Panc1 (cell line): ENCODE data around the gene GADD45G. TPM values are rescaled to one million over a fixed set of nuclear protein-coding genes. Genes with fewer than 3 reads are reported as not detected.

Experiments
- ATAC-seq: fragments of 200-7000 bp; cut with Tn5 transposase; 2 replicates; pipeline ENCODE4 v1.9.1; 2020; ENCODE audit warnings: mild to moderate bottlenecking, moderate library complexity
- BruUV-seq: library from RNA; stranded (reverse); fragments of 400-500 nt; replicated peaks from 2 replicates; lab custom pipeline; 2021; lab: Mats Ljungman, UMichigan
- CTCF ChIA-PET: fragments of 300-600 bp; sonication (Branson Sonifier 250); formaldehyde crosslinking; loops from one replicate; lab custom pipeline; 2022; ENCODE audit warnings: antibody characterized with exemption; lab: Charles Lee
- POLR2A ChIA-PET: fragments of 300-600 bp; sonication (Branson Sonifier 250); formaldehyde crosslinking; loops from one replicate; lab custom pipeline; 2022; ENCODE audit warnings: antibody characterized with exemption; lab: Charles Lee
- DNase-seq: peaks from one replicate; pipeline ENCODE4 v3.0.0-alpha.2; 2010; ENCODE audit warnings: low read depth, low spot score
- H3K27ac ChIP-seq: 2 replicates; pipeline ENCODE4 v1.5.1; 2011; ENCODE audit warnings: mild to moderate bottlenecking, low read length, inconsistent platforms
- H3K27me3 ChIP-seq: fragments of 200-500 bp; sonication (Bioruptor generic); 2 replicates; pipeline ENCODE4 v1.6.0; 2014; ENCODE audit warnings: low read length, inconsistent platforms; ENCODE audit not compliant: control insufficient read depth, insufficient read depth
- H3K36me3 ChIP-seq: fragments of 200-500 bp; sonication (Bioruptor generic); 2 replicates; pipeline ENCODE4 v1.5.1; 2014; ENCODE audit warnings: inconsistent platforms, mild to moderate bottlenecking, low read length, moderate library complexity; ENCODE audit not compliant: control insufficient read depth, insufficient read depth
- H3K4me1 ChIP-seq: 2 replicates; pipeline ENCODE4 v1.5.1; 2011; ENCODE audit warnings: inconsistent platforms, mild to moderate bottlenecking, low read length, moderate library complexity; ENCODE audit not compliant: control insufficient read depth, insufficient read depth
- H3K4me3 ChIP-seq, 2 experiments: 2 replicates each; pipeline ENCODE4 v1.5.1; 2011 to 2012; ENCODE audit warnings: low read depth in 2 of 2, low read length in 2 of 2, mild to moderate bottlenecking in 2 of 2, inconsistent platforms in 1 of 2, moderate library complexity in 1 of 2
- H3K9me3 ChIP-seq: fragments of 200-500 bp; sonication (Bioruptor generic); 2 replicates; pipeline ENCODE4 v1.5.1; 2014; ENCODE audit warnings: low read depth, mild to moderate bottlenecking, inconsistent platforms, low read length, moderate library complexity; ENCODE audit not compliant: control insufficient read depth, insufficient read depth
- POLR2AphosphoS5 ChIP-seq: IDR thresholded peaks from 2 replicates; pipeline ENCODE4 v1.6.1; 2012; ENCODE audit warnings: mild to moderate bottlenecking, low read depth, low read length, moderate library complexity
- SIN3A ChIP-seq: IDR thresholded peaks from 2 replicates; pipeline ENCODE4 v1.6.1; 2012; ENCODE audit warnings: low read depth, mild to moderate bottlenecking, low read length, moderate library complexity, borderline replicate concordance; ENCODE audit not compliant: insufficient read depth
- TCF7L2 ChIP-seq: IDR thresholded peaks from 2 replicates; pipeline ENCODE4 v1.6.1; 2011; ENCODE audit warnings: mild to moderate bottlenecking, low read depth, low read length, inconsistent platforms
- in situ Hi-C: cut with HindIII; loops from 2 replicates; pipeline ENCODE4 v1.10.0; 2016; ENCODE audit warnings: low sequenced_read_pairs, low pct_unique_long_range_greater_than_20kb
- intact Hi-C: fragments of 100-400 bp; cut with micrococcal nuclease; formaldehyde crosslinking; loops from one replicate; pipeline ENCODE4 v1.10.0; 2022; ENCODE audit not compliant: unreplicated experiment
- total RNA-seq: library from RNA; stranded (reverse); gene quantifications from one replicate; pipeline ENCODE4 v1.2.1, GENCODE V29; 2021; ENCODE audit not compliant: unreplicated experiment
- TF ChIP-seq, protein P1 (sequence below): fragments of 450-650 bp; IDR thresholded peaks from 2 replicates; pipeline ENCODE4 v1.5.1; 2017; ENCODE audit warnings: mild to moderate bottlenecking
- TF ChIP-seq, protein P2 (sequence below), 2 experiments: IDR thresholded peaks; 2 replicates each; pipeline ENCODE4 v1.6.1; 2011 to 2012; ENCODE audit warnings: low read depth in 2 of 2, control low read depth in 1 of 2, low read length in 1 of 2, mild to moderate bottlenecking in 1 of 2, moderate library complexity in 1 of 2; ENCODE audit not compliant: insufficient read depth in 1 of 2

Gene GADD45G
- total RNA-seq, 1 experiment from 2014 or later = 1.2 TPM

DNA sequence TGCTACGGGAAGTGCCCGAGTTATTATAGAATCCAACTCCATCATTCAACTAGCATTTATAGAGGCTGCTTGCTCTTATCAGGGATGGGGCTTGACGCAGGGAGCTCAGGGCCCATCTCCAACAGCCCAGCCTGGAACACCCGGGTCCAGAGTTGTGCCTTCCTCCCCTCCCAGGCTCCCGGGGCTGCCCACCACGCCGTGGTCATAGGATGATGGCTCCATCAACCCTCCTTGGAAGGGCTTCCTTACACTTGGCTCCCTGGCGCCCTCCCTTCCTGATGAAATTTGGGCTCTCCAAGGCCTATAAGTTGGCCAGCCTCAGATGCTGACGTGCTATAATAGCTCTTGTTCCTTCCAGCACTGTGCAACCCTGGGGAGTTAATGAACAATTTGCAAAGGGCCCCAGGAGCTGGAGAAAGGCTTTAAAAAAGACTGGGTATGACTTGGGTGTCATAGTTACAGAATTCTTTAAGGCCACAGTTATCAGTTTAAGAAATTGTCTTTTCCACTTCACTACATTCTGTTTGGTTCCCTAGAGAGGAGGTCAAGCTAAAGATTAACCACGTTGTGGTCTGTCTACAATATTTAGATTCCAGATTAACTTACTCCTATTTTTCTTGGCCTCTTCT is 42.5 kb upstream of the GADD45G start:
- ChIA-PET POLR2A (no interaction called here), CTCF (no interaction called here)
- DNase-seq (no peak), ATAC-seq (no peak)
- no peaks in the 10 kb centered on the region for H3K9me3 ChIP-seq
- TF ChIP-seq, protein P1, sequence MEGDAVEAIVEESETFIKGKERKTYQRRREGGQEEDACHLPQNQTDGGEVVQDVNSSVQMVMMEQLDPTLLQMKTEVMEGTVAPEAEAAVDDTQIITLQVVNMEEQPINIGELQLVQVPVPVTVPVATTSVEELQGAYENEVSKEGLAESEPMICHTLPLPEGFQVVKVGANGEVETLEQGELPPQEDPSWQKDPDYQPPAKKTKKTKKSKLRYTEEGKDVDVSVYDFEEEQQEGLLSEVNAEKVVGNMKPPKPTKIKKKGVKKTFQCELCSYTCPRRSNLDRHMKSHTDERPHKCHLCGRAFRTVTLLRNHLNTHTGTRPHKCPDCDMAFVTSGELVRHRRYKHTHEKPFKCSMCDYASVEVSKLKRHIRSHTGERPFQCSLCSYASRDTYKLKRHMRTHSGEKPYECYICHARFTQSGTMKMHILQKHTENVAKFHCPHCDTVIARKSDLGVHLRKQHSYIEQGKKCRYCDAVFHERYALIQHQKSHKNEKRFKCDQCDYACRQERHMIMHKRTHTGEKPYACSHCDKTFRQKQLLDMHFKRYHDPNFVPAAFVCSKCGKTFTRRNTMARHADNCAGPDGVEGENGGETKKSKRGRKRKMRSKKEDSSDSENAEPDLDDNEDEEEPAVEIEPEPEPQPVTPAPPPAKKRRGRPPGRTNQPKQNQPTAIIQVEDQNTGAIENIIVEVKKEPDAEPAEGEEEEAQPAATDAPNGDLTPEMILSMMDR = no peak
- no peak for TF ChIP-seq POLR2AphosphoS5
- TF ChIP-seq TCF7L2 = no peak
- TF ChIP-seq SIN3A = no peak
- TF ChIP-seq, protein P2, sequence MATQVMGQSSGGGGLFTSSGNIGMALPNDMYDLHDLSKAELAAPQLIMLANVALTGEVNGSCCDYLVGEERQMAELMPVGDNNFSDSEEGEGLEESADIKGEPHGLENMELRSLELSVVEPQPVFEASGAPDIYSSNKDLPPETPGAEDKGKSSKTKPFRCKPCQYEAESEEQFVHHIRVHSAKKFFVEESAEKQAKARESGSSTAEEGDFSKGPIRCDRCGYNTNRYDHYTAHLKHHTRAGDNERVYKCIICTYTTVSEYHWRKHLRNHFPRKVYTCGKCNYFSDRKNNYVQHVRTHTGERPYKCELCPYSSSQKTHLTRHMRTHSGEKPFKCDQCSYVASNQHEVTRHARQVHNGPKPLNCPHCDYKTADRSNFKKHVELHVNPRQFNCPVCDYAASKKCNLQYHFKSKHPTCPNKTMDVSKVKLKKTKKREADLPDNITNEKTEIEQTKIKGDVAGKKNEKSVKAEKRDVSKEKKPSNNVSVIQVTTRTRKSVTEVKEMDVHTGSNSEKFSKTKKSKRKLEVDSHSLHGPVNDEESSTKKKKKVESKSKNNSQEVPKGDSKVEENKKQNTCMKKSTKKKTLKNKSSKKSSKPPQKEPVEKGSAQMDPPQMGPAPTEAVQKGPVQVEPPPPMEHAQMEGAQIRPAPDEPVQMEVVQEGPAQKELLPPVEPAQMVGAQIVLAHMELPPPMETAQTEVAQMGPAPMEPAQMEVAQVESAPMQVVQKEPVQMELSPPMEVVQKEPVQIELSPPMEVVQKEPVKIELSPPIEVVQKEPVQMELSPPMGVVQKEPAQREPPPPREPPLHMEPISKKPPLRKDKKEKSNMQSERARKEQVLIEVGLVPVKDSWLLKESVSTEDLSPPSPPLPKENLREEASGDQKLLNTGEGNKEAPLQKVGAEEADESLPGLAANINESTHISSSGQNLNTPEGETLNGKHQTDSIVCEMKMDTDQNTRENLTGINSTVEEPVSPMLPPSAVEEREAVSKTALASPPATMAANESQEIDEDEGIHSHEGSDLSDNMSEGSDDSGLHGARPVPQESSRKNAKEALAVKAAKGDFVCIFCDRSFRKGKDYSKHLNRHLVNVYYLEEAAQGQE (IDR thresholded peaks at IDR 0.05; ENCODE audit: insufficient read depth in 1 of 2, low read depth in 2 of 2, low read length in 1 of 2) = no peak
- no peak overlapping the region for H3K4me3 ChIP-seq
- in situ Hi-C loops = no loop called here
- H3K27ac ChIP-seq = no peak overlapping the region
- intact Hi-C loops = no loop called here
- no peaks in the 10 kb centered on the region for H3K36me3 ChIP-seq
- no peaks in the 10 kb centered on the region for H3K4me1 ChIP-seq
- BruUV-seq = no TSS peak
- no peaks in the 10 kb centered on the region for H3K27me3 ChIP-seq

DNA sequence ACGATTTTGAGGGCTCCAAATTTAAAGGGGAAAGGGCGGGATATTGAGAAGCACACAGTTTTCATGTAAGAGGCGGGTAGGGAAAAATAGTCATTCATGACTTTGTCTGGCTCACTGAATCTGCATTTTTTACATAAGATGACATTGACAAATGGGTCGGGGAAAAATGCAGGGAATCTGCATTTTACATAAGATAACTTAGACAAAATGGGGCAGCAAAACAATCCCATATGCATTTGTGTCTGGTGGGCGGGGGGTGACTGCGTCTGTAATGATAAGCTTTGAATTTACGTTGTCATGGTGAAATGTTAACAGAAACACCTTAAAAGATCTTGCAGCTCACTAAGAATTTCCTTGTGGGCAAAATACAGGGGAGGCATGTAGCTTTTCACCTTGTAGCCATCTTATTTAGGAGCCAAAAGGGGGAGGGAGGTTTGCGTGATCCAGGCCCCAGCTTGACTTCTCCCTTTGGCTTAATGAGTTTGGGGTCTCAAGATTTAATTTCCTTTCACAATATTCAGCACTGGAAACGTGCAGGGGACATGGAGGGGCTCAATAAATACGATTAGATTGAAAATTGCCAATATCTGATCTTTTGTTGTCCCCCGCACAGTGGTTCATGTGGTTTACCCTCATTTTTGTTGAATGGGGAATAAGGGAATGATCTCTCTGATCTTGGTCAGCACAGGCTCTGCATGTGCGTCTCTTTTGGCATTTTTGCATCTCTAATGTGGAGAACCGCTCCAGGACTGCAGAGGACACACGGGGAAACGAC is 41.1 kb upstream of the GADD45G start:
- no peak for ATAC-seq
- Histone ChIP-seq H3K27me3 (no peaks in the 10 kb centered on the region), H3K4me1 (no peaks in the 10 kb centered on the region), H3K36me3 (no peaks in the 10 kb centered on the region), H3K4me3 (no peak overlapping the region), H3K9me3 (no peaks in the 10 kb centered on the region), H3K27ac (no peak overlapping the region)
- intact Hi-C loops (no loop called here), in situ Hi-C loops (no loop called here)
- POLR2A ChIA-PET = no interaction called here
- no peak for DNase-seq
- TF ChIP-seq, protein P2 (IDR thresholded peaks at IDR 0.05; ENCODE audit: insufficient read depth in 1 of 2, low read depth in 2 of 2, low read length in 1 of 2) = no peak
- CTCF ChIA-PET = interaction anchor here (0.6 to 0.9 kb wide), 2 partner anchors 12 to 245 kb away, joined by 3 to 4 read pairs; partner anchors contain the start of gene SECISBP2
- BruUV-seq = no TSS peak
